ENCODE measurements around the gene PCYOX1L.
"Not testable (repeated sequence)": the region's sequence is repeated elsewhere in the genome, so short reads cannot be mapped to it uniquely, and the experiment has no call there.

PCYOX1L gene

GRCh38 chr5:149387982-149388381, 30.1 kb downstream of the PCYOX1L start:
- no peak for DNase-seq (ENCODE audit: low read depth)
- H3K4me3 ChIP-seq (ENCODE audit: low read length), result no peak overlapping the region
- TF ChIP-seq CTCF (conservative IDR thresholded peaks at IDR 0.05; ENCODE audit: low read depth, low read length), result no peak

- H3K4me3 ChIP-seq (ENCODE audit: low read length), result no peak overlapping the region
- DNase-seq (ENCODE audit: low read depth), result no peak
- no peak for TF ChIP-seq CTCF (conservative IDR thresholded peaks at IDR 0.05; ENCODE audit: low read depth, low read length)
These were observed 30.8 kb downstream of the PCYOX1L start for GRCh38 chr5:149388498-149389190.

GRCh38 chr5:149389552-149390495, 32.0 kb downstream of the PCYOX1L start:
- no peak for DNase-seq (ENCODE audit: low read depth)
- TF ChIP-seq CTCF (conservative IDR thresholded peaks at IDR 0.05; ENCODE audit: low read depth, low read length), result no peak
- no peak overlapping the region for H3K4me3 ChIP-seq (ENCODE audit: low read length)

- DNase-seq (ENCODE audit: low read depth); H3K4me3 ChIP-seq (ENCODE audit: low read length): not testable (repeated sequence)
These were observed 33.2 kb downstream of the PCYOX1L start for GRCh38 chr5:149391076-149391475.

- no peak overlapping the region for H3K4me3 ChIP-seq (ENCODE audit: low read length)
- no peak for DNase-seq (ENCODE audit: low read depth)
- no peak for TF ChIP-seq CTCF (conservative IDR thresholded peaks at IDR 0.05; ENCODE audit: low read depth, low read length)
These were observed 33.7 kb downstream of the PCYOX1L start for GRCh38 chr5:149391524-149391923.

GRCh38 chr5:149392718-149393117, 34.9 kb downstream of the PCYOX1L start:
- TF ChIP-seq CTCF (conservative IDR thresholded peaks at IDR 0.05; ENCODE audit: low read depth, low read length), result no peak
- no peak for DNase-seq (ENCODE audit: low read depth)
- no peak overlapping the region for H3K4me3 ChIP-seq (ENCODE audit: low read length)

- H3K4me3 ChIP-seq (ENCODE audit: low read length); DNase-seq (ENCODE audit: low read depth): not testable (repeated sequence)
These were observed 37.1 kb downstream of the PCYOX1L start for GRCh38 chr5:149394996-149395395.

- TF ChIP-seq CTCF (conservative IDR thresholded peaks at IDR 0.05; ENCODE audit: low read depth, low read length), result no peak
- DNase-seq (ENCODE audit: low read depth), result no peak
- no peak overlapping the region for H3K4me3 ChIP-seq (ENCODE audit: low read length)
These were observed 39.7 kb downstream of the PCYOX1L start for GRCh38 chr5:149397530-149397929.

- DNase-seq (ENCODE audit: low read depth), result not testable (repeated sequence)
These were observed 41.0 kb downstream of the PCYOX1L start for GRCh38 chr5:149398747-149399266.

More at GRCh38 chr5:149398747-149399266, 41.0 kb downstream of the PCYOX1L start:
- not testable (repeated sequence) for H3K4me3 ChIP-seq (ENCODE audit: low read length)

Measured in retinal pigment epithelial cell (primary cell).